ENCODE measurements around the gene KCNH5.
A peak's percentile ranks its signal among the peaks of the same experiment; 100 is the strongest.

Gene KCNH5, protein sequence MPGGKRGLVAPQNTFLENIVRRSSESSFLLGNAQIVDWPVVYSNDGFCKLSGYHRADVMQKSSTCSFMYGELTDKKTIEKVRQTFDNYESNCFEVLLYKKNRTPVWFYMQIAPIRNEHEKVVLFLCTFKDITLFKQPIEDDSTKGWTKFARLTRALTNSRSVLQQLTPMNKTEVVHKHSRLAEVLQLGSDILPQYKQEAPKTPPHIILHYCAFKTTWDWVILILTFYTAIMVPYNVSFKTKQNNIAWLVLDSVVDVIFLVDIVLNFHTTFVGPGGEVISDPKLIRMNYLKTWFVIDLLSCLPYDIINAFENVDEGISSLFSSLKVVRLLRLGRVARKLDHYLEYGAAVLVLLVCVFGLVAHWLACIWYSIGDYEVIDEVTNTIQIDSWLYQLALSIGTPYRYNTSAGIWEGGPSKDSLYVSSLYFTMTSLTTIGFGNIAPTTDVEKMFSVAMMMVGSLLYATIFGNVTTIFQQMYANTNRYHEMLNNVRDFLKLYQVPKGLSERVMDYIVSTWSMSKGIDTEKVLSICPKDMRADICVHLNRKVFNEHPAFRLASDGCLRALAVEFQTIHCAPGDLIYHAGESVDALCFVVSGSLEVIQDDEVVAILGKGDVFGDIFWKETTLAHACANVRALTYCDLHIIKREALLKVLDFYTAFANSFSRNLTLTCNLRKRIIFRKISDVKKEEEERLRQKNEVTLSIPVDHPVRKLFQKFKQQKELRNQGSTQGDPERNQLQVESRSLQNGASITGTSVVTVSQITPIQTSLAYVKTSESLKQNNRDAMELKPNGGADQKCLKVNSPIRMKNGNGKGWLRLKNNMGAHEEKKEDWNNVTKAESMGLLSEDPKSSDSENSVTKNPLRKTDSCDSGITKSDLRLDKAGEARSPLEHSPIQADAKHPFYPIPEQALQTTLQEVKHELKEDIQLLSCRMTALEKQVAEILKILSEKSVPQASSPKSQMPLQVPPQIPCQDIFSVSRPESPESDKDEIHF

DNA sequence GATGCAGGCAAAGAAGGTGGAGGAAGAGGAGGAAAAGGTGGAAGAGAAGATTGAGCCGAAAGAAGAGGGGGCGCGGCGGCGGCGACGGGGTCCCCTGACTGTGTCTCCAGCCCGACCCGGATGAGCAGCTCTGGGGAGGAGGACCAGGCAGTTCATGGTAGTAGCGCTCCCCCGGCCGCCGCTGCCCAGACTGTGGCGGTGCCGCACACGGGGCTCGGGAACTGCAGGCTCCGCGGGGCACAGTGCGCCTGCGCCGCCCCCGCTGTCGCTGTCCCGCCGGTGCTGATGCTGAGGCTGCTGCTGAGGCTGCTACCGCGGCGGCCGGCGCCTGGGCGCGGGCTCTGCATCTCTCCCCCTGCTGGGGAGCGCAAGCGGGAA is at the start of gene KCNH5:
Gene KCNH5, minus strand, starts transcription at position 225 of the 378 bp plus-strand sequence. CDS start 272 bp downstream, outside the sequence.
- peak; percentile 14 for DNase-seq

DNA sequence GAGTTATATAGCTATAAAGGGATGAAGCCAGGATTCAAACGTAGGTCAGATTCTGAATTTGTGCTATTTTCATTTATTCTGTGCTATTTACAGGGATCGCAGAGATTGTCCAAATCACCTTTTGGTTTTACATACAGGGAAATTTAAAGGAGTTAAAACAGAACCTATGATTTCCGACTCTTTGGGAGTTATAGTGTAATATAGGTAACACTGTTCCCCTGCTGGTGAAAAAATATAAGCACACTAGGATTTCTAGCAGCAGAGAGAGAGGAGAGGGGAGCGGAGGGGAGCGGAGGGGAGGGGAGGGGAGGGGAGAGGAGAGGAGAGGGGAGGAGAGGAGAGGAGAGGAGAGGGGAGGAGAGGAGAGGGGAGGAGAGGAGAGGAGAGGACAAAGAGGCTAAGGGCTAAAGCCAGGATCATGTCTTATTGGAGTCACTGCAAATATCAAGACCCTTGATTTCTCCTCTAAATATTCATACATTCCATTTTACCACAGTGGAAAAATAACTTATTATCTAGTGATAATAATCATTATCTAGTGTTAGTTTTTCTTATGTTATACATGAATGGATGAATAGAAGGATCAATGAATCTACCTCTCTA is 46.2 kb upstream of the KCNH5 start:
- DNase-seq: no peak

DNA sequence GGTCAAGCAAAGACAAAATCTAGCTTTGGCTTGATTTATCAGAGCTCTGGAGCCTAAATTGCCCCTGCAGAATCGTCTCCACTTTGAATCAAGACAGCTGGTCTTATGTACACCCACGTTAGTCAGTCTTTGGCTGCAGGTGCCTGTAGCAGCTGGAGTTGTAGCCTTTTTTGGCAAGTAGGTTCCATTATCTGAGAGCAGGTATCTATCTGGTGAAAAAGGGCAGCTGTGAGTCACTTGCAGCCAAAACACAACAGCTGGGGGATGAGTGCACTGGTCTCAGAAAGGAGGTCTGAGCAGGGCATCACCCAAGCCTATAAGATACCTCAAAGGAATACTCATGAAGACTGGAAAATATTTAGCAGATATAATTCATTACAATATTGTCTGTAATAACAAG is 43.6 kb upstream of the KCNH5 start:
- DNase-seq: no peak

DNA sequence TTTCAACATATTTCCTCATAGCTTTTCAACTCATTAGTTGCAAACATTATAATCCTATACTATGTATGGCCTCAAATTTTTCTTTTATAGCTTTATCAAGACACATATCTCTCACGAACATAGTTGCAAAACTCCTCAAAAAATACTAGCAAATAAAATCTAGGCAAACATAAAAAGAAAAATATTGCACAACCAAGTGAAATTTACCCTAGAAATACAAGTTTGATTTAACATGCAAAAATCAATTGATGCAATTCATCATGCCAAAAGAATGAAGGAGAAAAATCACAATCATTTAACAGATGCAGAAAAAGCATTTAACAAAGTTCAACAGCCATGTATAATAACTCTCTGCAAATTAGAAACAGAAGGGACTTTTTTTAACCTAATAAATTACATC is 33.3 kb upstream of the KCNH5 start:
- no peak for DNase-seq

DNA sequence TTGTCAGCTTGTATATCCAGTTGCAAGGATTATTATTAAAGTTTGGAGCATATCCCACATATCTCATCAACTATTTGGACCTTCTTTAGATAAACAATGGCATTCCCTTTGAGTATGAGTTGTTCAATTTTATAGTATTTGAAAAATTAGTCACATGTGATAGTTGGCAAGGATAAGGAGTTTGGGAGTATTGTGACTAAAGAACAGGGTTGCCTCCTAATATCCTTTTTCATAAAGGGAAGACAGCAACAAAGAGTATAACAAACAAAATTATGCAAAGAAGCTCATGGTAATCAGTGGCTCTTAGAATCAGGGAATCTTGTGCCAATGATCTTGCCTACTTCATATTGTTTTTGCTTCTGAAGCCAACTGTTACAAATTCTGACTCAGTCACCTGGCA is 31.2 kb upstream of the KCNH5 start:
- DNase-seq: peak; percentile 10

DNA sequence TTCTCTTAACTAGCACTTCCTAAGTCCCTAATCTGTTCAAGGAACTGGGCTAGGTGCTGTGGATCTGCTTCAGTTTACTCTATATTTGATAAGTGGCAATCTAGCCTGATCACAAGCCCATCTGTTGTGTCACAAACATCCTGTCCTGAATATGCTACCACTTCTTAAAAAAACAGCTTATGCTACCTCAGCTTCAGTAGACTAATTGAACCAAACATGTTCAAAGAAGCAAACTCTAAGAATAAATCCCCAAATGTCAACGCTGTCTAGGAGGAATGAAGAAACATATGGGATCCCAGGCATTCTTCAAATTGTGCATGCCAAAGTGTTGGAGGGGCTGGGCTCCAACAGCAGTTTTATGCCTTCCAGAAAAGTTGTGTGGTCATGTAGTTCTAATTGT is 10.4 kb upstream of the KCNH5 start:
- no peak for DNase-seq

DNA sequence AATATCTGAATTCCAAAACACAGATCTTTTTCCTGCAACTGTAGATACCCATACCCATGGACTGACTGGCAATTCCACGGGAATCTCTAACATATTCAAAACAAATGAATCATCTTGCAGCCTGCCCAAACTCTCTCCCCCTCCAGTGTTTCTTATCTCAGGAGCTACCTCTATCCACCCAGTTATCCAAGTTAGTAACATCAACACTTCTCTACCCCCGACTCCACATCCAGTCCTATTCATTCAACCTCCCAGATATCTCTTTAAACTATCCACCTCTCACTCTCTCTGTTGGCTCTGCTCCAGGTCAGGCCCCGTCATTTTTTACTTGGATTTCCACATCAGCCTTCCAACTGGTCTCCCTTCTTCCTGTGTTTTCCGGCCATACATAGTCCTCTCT is 6.7 kb upstream of the KCNH5 start:
- DNase-seq: peak; percentile 95

DNA sequence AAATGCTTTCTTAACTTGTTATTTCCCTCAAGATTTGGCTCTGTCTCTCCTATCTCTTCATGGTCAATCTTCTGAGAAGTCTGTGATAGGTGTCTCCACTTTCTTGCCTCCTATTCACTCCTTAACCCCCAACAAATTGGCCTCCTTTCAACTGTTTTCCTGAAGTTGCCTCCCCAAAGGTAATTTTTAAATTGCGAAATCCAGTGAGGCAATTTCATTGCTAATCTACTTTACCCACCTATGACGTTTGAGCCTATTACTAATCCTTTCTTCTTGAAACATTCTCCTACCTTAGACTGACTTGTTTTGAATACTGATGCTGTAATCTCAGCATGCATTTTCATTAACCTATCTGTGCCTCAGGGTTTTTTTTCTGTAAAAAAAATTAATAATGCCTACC is 6.0 kb upstream of the KCNH5 start:
- peak; percentile 95 for DNase-seq

DNA sequence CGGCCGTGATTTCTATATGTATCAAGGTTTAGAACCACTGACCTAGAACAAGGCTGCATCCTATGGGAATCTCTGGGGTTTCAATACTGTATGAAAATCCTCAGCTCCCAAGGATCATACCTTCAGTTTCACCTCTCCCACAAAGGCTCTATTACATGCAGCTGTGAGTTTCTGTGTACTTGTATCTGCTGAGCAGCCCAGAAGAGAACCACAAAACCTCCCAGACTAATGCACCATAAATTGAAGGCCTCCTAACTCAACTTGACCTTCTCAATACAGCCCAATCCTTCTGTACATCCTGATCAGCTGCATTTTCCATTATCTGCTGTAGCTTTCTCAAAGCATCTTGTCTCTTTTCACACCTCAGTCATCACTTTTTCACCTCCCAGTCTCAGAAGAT is 5.4 kb upstream of the KCNH5 start:
- peak; percentile 3 for DNase-seq

DNA sequence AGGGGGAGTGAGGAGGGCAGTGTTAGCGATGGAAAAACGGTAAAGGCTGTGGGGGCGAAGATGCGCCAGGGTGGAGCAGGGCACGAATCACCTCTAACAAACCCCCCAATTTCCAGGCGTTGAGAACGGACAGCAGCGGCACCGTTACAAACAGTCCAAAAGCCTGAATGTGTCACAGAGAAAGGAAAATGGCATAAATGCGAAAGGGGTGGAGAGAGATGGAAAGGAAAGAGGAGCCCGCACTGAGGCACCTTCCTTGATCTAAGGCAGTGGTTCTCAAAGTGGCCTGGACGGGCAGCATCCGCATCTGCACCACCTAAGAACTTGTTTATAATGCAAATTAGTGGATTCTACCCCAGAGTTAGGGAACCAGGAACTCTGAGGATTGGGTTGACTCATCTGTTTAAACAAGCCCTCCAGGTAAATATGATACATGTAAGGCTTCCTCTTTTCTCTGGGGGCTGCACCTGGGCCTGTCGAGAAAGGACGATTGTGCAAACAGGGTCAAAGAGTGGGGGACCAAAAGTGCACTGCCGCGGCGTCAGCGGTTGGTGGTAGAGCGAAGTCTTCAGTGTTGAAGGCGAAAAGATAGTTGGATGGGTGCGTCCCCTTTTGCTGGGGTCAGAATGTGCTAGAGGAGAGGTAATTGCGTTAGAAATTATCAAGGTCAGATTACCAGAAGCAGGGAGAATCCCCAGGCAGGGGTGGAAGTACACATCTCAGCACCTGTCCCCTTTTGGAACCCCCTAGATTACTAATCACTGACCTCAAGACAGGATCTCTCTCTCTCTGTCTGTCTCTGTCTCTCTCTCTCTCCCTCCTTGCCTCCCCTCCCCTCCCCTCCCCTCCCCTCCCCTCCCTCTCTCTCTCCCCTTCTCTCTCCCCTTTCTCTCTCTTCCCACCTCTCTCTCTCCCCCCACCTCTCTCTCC is 1.3 kb upstream of the KCNH5 start:
- no peak for DNase-seq

DNA sequence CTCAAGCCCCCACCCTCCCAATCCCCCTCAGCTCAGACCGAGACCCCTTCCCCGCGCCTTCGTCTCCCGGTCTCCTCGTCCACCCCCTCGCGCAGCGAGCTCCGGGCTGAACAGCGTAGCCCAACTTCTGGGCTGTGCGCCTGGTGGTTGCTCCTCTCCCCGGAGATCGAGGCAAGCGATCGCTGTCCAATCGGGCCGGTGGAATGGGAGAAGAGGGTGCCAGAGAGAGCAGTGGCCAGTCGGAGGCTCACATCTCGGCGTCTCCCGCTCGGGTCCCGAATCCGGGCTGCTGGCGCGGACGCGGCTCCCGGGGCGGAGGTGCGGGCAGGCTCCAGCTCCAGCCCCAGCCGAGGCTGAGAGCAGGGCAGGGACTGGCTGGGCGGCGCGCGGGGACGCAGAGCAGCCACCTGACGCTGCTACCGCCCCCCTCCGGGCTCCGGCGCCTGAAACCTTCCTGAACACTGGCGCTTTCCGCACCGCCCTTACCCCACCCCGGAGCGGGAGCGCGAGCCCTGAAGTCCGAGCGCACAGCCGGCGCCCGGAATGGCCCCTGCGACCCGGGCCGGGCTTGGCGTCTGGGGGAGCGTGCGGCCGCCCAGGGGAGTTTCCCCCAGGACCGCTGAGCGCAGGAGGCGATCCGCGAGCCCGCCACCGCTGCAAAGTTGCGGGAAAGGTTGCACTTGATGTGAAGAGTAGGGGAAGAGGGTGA is 508 bp upstream of the KCNH5 start:
- peak; percentile 22 for DNase-seq

DNA sequence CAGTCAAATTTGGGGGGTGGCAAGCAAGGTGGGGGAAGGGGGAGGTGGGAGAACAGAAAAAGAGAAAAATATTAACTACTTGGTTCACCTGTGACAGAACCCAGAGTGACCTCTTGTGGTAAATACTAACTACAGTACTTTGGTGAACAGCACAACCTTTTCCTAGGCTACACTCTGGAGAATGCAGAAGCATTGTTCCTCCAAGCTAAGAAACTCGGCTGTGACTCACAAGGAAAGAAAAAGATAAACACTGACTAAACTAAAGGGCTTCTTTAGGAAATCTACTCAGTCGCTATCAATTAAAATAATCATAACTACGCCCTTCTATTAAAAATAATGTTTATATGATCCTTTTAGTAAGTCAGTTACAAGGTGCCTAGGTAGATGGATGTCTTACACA is 5.4 kb downstream of the KCNH5 start:
- peak; percentile 85 for DNase-seq

DNA sequence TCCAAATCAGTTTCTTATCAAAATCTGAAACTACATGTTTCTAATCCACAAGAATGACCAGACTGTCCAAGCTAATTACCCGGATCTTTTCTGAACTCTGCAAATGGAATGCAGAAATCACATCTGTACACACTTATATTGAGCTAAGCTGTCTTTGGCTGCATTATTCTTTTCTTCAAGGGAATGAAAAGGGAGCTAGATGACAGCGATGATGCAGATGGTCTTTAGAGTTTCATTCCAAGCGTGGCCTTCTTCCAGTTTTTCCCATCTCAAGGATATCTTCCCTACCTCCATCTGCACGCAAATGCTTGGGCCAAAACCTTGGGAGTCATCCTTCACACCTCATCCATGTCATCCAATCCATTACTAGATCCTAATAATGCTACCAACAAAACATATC is 12.6 kb downstream of the KCNH5 start:
- no peak for DNase-seq

DNA sequence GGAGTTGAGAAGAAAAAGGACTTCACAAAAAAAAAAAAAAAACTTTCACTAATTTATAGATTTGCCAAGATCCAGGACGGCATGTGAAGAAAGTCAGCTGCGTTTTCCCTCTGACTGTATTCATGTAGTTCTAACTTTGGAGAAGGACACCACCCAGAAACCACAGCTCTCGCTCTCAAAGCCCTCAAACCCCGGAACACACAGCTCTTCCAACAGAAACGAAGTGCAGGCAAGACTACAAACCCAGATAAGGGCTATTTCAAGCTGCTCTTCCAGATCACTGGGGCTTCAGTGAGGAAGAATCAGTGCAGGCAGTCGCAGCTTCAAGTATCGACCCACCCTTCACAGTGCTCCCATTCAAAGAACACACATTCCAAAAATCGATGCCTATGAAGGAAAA is 13.2 kb downstream of the KCNH5 start:
- DNase-seq: no peak

DNA sequence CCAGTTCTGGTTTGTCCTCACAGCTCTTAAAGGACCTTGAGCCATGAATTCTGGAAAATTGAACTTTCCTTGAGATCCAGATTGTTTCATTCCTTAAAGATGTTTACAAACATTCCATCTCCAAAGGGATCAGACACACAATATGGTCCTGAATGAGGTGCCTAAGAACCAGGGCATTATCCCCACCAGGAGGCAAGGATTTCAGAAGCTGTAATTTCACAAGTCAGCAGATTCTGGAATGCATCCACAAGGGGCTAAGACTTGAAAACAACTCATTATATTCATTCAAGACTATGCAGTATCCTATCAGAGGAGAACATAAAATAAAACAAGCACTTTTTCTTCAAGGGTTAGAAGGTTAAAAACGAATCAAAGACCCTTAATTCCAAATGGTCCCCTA is 15.1 kb downstream of the KCNH5 start:
- DNase-seq: no peak

DNA sequence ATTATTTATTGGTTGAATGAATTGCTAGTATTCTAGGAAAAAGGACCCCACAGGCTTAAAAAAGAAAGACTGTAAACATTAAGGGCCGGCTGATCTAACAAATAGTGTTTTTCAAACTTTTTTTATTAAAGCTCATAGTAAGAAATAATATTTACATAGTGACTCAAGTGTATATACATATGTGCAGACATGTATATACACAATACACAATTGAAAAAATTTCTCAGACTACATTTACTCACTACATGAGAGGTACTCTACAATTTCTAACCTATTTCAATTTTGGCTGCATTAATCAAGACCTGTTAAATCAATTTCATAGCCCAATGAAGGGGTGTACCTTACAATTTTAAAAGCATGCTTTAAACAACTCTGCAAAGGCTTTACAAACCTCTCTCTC is 17.5 kb downstream of the KCNH5 start:
- DNase-seq: no peak

DNA sequence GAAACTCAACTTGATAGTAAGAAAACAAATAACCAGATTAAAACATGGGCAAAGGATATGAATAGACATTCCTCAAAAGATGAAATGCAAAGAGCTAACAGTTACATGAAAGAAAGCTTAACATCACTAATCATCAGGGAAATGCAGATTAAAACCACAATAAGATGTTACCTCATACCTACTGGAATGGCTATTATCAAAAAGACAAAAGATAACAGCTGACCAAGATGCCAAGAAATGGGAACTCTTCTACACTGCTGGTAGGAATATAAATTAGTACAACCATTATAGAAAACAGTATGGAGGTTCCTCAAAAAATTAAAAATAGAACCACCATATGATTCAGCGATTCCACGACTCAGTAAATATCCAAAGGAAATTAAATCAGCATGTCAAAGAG is 18.8 kb downstream of the KCNH5 start:
- peak; percentile 86 for DNase-seq

DNA sequence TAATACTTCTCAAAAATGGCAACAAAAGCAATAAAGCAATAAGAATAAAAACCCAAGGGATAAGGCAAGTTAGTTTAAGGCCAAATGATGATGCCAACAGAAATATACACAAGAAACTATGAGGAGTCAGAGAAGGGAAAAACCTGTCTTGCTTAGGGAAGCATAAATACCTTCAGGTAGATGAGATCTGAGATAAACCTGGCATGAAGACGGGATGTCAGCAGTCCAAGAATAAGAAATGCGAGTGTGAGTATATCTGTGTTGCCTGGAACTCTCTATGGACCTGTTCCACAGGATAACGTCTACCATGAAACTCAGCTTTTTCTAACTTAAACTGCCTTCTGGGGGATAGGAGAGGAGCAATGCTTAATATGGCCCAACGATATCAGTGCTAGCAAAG is 30.6 kb downstream of the KCNH5 start:
- DNase-seq: no peak

DNA sequence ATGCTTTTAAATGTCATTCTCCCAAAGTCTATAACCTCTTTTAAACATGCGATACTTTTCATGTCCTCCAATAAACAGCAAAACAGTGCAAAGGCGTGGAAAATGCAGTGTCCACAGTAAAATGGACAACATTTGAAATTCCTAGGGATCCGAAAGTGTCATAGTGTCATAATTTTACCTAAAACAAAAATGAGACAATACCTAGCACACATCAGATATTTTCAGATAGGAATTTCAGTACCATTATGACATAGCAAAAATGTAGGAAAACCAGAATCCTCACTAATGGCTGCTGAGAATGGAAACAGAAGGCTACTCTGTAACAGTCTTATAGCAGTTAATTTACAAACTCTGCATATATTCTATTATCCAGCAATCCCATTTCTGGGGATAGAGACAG is 33.1 kb downstream of the KCNH5 start:
- DNase-seq: no peak

DNA sequence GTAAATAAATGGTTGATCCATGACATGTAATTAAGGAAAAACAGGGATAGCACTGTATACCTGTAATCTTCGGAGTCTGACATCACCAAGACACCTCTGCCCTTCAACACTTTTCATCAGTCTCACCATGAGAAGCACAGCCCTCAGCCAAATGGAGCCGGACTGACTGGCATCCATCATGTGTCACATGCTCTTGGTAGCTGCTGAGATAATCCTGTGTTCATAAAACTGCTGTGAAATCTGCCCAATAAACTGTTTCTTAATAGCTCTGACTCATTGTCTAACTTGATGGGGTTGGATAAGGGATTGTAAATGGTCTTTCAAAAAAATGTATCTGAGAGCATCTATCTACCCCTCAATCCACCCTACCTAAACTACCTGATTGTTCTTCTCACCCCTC is 33.6 kb downstream of the KCNH5 start:
- peak; percentile 38 for DNase-seq

DNA sequence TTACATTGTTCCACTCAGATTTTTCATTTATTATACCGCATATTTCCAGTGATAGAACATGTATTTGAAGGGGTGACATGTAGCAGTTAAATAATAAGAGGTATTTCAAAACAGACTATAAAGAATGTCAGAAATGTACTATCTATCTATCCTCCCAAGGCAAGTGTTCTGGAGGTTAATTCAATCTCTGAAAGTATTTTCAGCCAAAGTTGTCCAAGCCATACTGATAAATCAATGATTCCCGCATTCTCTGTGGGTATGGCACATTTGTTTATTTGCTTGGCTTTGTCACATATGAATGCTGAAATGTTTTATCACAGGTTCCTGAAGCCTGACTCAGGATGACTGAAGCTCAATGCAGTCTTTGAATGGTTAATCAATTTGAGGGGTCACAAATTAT is 35.8 kb downstream of the KCNH5 start:
- DNase-seq: peak; percentile 6

DNA sequence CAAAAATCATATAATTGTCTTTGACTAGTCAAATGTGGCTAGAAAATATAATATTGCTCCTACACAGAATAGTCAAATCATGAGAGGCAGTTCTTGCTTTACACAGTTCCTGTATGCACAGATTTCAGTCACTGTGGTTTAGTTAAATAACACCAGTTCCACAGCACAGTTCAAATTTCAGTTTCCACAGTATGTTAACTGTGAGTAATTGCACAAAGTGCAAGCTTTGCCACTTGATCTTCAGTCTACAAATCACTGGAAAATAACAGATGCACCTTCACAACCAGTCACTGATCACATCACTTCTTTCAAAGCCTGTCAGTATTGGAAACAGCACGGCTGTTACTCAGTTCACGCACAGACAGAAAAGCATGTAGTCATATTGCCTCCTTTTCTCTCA is 38.7 kb downstream of the KCNH5 start:
- DNase-seq: no peak

Data from NCI-H226 (cell line).